SK-N-SH treated with all-trans-retinoic acid at 6 μM for 48 hours (cell line): ENCODE data around the gene VEZF1.

ENCODE experiments used
- ATAC-seq: fragments of 200-7000 bp; cut with Tn5 transposase; 3 replicates; pipeline ENCODE4 v1.9.1; 2020; ENCODE audit warnings: mild to moderate bottlenecking, moderate library complexity
- ARNTL ChIP-seq: fragments of 450-650 bp; formaldehyde crosslinking; IDR thresholded peaks from 2 replicates; pipeline ENCODE4 v1.5.0; 2020; ENCODE audit warnings: low read depth, mild to moderate bottlenecking, moderate library complexity, borderline replicate concordance
- BACH2 ChIP-seq: fragments of 250-450 bp; sonication (Bioruptor Pico); IDR thresholded peaks from 2 replicates; pipeline ENCODE4 v1.9.0; 2021; ENCODE audit warnings: mild to moderate bottlenecking, borderline replicate concordance
- ESRRG ChIP-seq: fragments of 250-450 bp; sonication (Bioruptor Pico); IDR thresholded peaks from 2 replicates; pipeline ENCODE4 v1.6.1; 2021; ENCODE audit warnings: mild to moderate bottlenecking
- GLIS3 ChIP-seq: fragments of 250-450 bp; sonication (Bioruptor Pico); IDR thresholded peaks from 2 replicates; pipeline ENCODE4 v1.5.0; 2020; ENCODE audit warnings: mild to moderate bottlenecking, moderate library complexity
- ISL1 ChIP-seq: fragments of 250-450 bp; sonication (Bioruptor Pico); IDR thresholded peaks from 2 replicates; pipeline ENCODE4 v2.1.2; 2022; ENCODE audit warnings: mild to moderate bottlenecking, moderate library complexity
- OSR1 ChIP-seq: fragments of 250-450 bp; sonication (Bioruptor Pico); IDR thresholded peaks from 2 replicates; pipeline ENCODE4 v1.8.0; 2022; ENCODE audit warnings: moderate library complexity, mild to moderate bottlenecking, inconsistent platforms
- RARB ChIP-seq: fragments of 250-450 bp; sonication (Bioruptor Pico); IDR thresholded peaks from 2 replicates; pipeline ENCODE4 v1.8.0; 2021; ENCODE audit warnings: mild to moderate bottlenecking, moderate library complexity
- TSHZ2 ChIP-seq: fragments of 250-450 bp; sonication (Bioruptor Pico); IDR thresholded peaks from 2 replicates; pipeline ENCODE4 v1.5.0; 2020; ENCODE audit warnings: mild to moderate bottlenecking, moderate library complexity
- ZNF565 ChIP-seq: fragments of 450-650 bp; formaldehyde crosslinking; conservative IDR thresholded peaks from 2 replicates; pipeline ENCODE4 v1.5.0; 2020; ENCODE audit warnings: low read depth, mild to moderate bottlenecking, moderate library complexity
- ZNF70 ChIP-seq: fragments of 450-650 bp; formaldehyde crosslinking; IDR thresholded peaks from 2 replicates; pipeline ENCODE4 v1.5.0; 2020; ENCODE audit warnings: mild to moderate bottlenecking, moderate library complexity
- TF ChIP-seq, protein P1 (sequence below): fragments of 250-450 bp; sonication (Bioruptor Pico); IDR thresholded peaks from 2 replicates; pipeline ENCODE4 v1.8.0; 2021; ENCODE audit warnings: low read depth, mild to moderate bottlenecking, moderate library complexity, borderline replicate concordance
- TF ChIP-seq, protein P2 (sequence below): fragments of 250-450 bp; sonication (Bioruptor Pico); IDR thresholded peaks from 2 replicates; pipeline ENCODE4 v1.5.1; 2021; ENCODE audit warnings: mild to moderate bottlenecking, moderate library complexity
- TF ChIP-seq, protein P3 (sequence below): fragments of 250-450 bp; sonication (Bioruptor Pico); IDR thresholded peaks from 2 replicates; pipeline ENCODE4 v1.8.0; 2020; ENCODE audit warnings: mild to moderate bottlenecking, moderate library complexity, borderline replicate concordance
- TF ChIP-seq, protein P4 (sequence below): fragments of 250-450 bp; sonication (Bioruptor Pico); IDR thresholded peaks from 2 replicates; pipeline ENCODE4 v1.5.1; 2020; ENCODE audit warnings: low read depth, mild to moderate bottlenecking, moderate library complexity

The VEZF1 gene

GRCh38 chr17:57949649-57950048 lies 38.4 kb downstream of the VEZF1 start:
- TF ChIP-seq BACH2, result no peak
- TF ChIP-seq ZNF565 (CRISPR knock-in tag), result no peak
- no peak for TF ChIP-seq ARNTL
- TF ChIP-seq, protein P1, sequence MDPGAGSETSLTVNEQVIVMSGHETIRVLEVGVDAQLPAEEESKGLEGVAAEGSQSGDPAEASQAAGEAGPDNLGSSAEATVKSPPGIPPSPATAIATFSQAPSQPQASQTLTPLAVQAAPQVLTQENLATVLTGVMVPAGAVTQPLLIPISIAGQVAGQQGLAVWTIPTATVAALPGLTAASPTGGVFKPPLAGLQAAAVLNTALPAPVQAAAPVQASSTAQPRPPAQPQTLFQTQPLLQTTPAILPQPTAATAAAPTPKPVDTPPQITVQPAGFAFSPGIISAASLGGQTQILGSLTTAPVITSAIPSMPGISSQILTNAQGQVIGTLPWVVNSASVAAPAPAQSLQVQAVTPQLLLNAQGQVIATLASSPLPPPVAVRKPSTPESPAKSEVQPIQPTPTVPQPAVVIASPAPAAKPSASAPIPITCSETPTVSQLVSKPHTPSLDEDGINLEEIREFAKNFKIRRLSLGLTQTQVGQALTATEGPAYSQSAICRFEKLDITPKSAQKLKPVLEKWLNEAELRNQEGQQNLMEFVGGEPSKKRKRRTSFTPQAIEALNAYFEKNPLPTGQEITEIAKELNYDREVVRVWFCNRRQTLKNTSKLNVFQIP (CRISPR knock-in tag), result no peak
- ATAC-seq, result no peak

DNA sequence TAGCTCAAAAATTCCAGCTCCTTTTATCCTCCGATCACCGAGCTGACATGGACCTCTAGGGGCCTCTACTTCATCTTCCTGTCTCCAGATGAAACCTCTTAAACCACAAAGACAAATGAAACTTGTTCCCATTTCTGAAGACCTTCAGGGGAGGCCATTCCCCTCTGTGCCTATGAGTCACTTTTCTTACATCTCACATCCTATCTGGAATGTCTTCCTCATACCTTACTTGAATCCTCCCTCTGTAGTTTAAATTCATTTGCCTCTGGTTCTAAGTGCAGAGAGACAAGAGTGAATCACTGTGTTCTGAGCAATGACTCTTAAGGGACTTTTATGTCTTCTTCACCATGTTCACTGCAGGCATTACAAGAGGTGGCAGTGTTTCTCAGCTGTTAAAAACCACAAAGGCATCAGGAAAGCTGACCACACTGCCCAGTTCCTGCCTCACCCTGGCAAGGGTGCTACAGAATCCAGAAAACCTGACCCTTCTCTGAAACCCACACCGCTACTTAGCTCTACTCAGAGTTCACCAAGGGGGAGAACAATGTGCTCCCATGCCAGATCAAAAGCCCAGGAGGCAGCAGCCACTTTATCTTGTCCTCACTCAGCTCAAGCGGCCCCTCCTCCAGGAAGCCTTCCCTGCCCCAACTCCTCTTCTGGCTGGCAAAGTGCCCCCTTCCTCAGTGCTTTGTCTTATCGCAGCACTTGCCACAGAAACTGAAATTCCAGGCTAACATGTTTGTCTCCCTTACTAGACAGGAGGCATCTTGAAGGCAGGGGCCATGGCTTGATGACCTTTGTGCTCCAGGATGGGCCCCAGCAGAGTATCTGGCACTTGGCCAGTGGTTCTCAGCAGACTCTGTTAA lies 39.3 kb downstream of the VEZF1 start:
- peak; percentile 89 for ATAC-seq
- TF ChIP-seq, protein P1 (CRISPR knock-in tag), result no peak; the same call in 1 of the 2 replicates
- TF ChIP-seq, protein P2, sequence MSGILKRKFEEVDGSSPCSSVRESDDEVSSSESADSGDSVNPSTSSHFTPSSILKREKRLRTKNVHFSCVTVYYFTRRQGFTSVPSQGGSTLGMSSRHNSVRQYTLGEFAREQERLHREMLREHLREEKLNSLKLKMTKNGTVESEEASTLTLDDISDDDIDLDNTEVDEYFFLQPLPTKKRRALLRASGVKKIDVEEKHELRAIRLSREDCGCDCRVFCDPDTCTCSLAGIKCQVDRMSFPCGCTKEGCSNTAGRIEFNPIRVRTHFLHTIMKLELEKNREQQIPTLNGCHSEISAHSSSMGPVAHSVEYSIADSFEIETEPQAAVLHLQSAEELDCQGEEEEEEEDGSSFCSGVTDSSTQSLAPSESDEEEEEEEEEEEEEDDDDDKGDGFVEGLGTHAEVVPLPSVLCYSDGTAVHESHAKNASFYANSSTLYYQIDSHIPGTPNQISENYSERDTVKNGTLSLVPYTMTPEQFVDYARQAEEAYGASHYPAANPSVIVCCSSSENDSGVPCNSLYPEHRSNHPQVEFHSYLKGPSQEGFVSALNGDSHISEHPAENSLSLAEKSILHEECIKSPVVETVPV, result no peak
- TF ChIP-seq GLIS3, result no peak
- TF ChIP-seq, protein P3, sequence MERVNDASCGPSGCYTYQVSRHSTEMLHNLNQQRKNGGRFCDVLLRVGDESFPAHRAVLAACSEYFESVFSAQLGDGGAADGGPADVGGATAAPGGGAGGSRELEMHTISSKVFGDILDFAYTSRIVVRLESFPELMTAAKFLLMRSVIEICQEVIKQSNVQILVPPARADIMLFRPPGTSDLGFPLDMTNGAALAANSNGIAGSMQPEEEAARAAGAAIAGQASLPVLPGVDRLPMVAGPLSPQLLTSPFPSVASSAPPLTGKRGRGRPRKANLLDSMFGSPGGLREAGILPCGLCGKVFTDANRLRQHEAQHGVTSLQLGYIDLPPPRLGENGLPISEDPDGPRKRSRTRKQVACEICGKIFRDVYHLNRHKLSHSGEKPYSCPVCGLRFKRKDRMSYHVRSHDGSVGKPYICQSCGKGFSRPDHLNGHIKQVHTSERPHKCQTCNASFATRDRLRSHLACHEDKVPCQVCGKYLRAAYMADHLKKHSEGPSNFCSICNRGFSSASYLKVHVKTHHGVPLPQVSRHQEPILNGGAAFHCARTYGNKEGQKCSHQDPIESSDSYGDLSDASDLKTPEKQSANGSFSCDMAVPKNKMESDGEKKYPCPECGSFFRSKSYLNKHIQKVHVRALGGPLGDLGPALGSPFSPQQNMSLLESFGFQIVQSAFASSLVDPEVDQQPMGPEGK, result 0 out of 2 replicates have a peak, but pooled peaks have one; percentile 3
- peak; percentile 74 for TF ChIP-seq ISL1 (CRISPR knock-in tag)
- no peak for TF ChIP-seq TSHZ2 (CRISPR knock-in tag)

DNA sequence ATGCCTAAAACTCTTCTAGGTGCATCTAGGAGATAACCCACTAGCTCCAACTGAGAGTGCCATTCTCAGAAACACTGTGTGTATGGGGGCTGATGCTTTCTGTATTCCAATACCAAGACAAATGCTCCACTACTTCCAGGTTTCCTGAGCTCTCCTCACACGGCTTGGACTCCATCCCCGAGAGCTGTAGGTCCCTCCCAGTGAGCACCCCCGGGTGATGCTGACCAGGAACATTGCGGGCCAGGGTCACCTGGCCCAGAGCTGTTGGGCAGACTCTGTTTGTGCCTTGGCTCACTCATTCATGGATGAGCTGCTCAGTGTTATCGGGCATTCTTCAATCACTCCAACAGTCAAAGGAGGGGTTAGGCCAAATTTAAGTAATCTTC lies 39.9 kb downstream of the VEZF1 start:
- peak; percentile 18 for ATAC-seq
- TF ChIP-seq BACH2 (no peak), ISL1 (CRISPR knock-in tag) (no peak), ESRRG (CRISPR knock-in tag) (no peak), ZNF70 (CRISPR knock-in tag) (no peak), RARB (CRISPR knock-in tag) (no peak), TSHZ2 (CRISPR knock-in tag) (no peak), GLIS3 (no peak), OSR1 (no peak)
- TF ChIP-seq, protein P2, result no peak
- TF ChIP-seq, protein P1 (CRISPR knock-in tag), result no peak
- TF ChIP-seq, protein P4, sequence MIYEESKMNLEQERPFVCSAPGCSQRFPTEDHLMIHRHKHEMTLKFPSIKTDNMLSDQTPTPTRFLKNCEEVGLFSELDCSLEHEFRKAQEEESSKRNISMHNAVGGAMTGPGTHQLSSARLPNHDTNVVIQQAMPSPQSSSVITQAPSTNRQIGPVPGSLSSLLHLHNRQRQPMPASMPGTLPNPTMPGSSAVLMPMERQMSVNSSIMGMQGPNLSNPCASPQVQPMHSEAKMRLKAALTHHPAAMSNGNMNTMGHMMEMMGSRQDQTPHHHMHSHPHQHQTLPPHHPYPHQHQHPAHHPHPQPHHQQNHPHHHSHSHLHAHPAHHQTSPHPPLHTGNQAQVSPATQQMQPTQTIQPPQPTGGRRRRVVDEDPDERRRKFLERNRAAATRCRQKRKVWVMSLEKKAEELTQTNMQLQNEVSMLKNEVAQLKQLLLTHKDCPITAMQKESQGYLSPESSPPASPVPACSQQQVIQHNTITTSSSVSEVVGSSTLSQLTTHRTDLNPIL (CRISPR knock-in tag), result no peak
